ENCODE measurements around the gene NTNG1. TPM values are rescaled to one million over a fixed set of nuclear protein-coding genes. Genes with fewer than 3 reads are reported as not detected.

NTNG1 gene
- total and polyA plus RNA-seq, 2 of the 4 experiments (the other 2 are of a cell fraction) = 1.2 to 2.3 TPM

DNA sequence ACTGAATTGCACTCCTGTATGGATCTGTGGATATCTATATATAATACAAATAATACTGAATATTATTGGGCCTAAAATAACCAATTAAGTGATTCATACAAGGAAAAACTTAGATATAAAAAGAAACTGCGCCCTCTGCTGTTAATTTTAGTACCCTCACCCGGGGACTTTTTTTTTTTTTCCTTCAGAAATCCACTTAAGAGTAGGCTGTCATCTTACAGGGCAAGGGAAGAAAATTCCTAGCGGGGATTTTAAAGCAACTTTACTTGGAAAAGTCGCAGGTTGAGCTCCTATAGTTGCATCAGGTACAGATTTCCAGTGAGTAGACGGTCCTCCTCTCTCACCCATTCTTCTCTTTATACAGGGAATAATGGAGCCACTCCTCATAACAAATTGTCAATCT, 1.3 kb downstream of the NTNG1 start (continued):
- no peak for TF ChIP-seq BHLHE40 (IDR thresholded peaks at IDR 0.05; ENCODE audit: low read depth, low read length)
- no peak for TF ChIP-seq MAZ (IDR thresholded peaks at IDR 0.05; ENCODE audit: borderline replicate concordance, low read depth, low read length)

DNA sequence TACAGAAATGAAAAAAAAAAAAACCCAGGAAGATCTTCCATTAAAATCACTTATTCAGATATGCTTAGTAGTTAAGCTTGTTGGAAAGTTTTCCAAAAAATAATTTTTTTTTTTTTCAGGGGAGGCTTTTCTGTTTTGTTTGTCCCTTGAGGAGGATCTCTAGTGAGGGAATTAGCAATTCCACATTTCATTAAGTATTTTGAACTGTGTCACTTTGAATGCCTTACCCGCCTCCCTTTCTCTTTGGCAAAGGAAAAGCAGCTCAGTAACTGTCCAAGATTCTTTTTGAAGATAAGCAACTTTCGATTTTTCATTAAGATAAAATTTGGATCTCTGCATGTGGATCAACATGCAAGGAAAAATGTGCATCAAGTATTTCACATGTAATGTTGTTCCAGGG, 1.8 kb downstream of the NTNG1 start:
- Histone ChIP-seq H3K23ac (ENCODE audit: low read depth, low read length) (no peak overlapping the region), H2AK5ac (ENCODE audit: low read depth, low read length) (no peak overlapping the region), H4K5ac (ENCODE audit: low read depth, low read length) (no peak overlapping the region), H3K4ac (ENCODE audit: low read depth, low read length) (no peak overlapping the region), H4K91ac (ENCODE audit: insufficient read depth, low read depth, low read length) (no peak overlapping the region), H3K27me3 (ENCODE audit: control insufficient read depth, insufficient read depth, low read length) (peaks cover 5% of the 10 kb centered on the region; the same call in 1 of the 2 replicates), H3K9me1 (ENCODE audit: insufficient read depth, low read length) (no peaks in the 10 kb centered on the region), H3K56ac (ENCODE audit: extremely low read depth, insufficient read depth, low read length) (no peak overlapping the region), H4K8ac (ENCODE audit: low read depth in 2 of 2, low read length in 2 of 2) (no peak overlapping the region), H2AK9ac (replicated peaks; ENCODE audit: low read depth, low read length, poor library complexity) (no peak overlapping the region), H3K9me3 (ENCODE audit: control insufficient read depth, insufficient read depth, low read length) (no peaks in the 10 kb centered on the region), H2BK20ac (ENCODE audit: low read depth, low read length) (no peak overlapping the region), H2BK15ac (ENCODE audit: low read depth, low read length) (no peak overlapping the region), H3K4me2 (ENCODE audit: low read depth, low read length) (no peak overlapping the region), H3K9ac (ENCODE audit: low read depth, low read length) (no peak overlapping the region), H3K27ac (ENCODE audit: insufficient read depth, low read length) (no peak overlapping the region), H3K4me3 (ENCODE audit: insufficient read depth, low read depth, low read length) (no peak overlapping the region), H2BK5ac (ENCODE audit: low read depth, low read length, poor library complexity, severe bottlenecking) (no peak overlapping the region), H2BK120ac (ENCODE audit: low read depth, low read length) (no peak overlapping the region), H3K14ac (replicated peaks; ENCODE audit: low read depth, low read length) (no peak overlapping the region), H2AFZ (replicated peaks; ENCODE audit: low read length, poor library complexity) (no peak overlapping the region), H3K4me1 (ENCODE audit: control insufficient read depth, insufficient read depth, low read length) (no peaks in the 10 kb centered on the region), H3K36me3 (ENCODE audit: control insufficient read depth, insufficient read depth, low read length) (no peaks in the 10 kb centered on the region), H4K20me1 (ENCODE audit: insufficient read depth, low read length) (no peaks in the 10 kb centered on the region), H3K18ac (ENCODE audit: low read depth, low read length) (no peak overlapping the region), H3K79me1 (ENCODE audit: low read depth in 1 of 2, low read length in 2 of 2) (no peaks in the 10 kb centered on the region)
- CTCF ChIA-PET = interaction anchor here (0.6 to 1.3 kb wide), 6 partner anchors 33 to 586 kb away, joined by 3 to 6 read pairs (median 3); no protein-coding TSS in a partner anchor
- TF ChIP-seq CEBPB (IDR thresholded peaks at IDR 0.05; ENCODE audit: low read depth, low read length) (no peak), MAZ (IDR thresholded peaks at IDR 0.05; ENCODE audit: borderline replicate concordance, low read depth, low read length) (no peak), RAD21 (IDR thresholded peaks at IDR 0.05; ENCODE audit: low read length) (no peak), POLR2A (IDR thresholded peaks at IDR 0.05; ENCODE audit: low read depth, low read length) (no peak), CHD1 (IDR thresholded peaks at IDR 0.05; ENCODE audit: low read depth, low read length) (no peak), RFX5 (IDR thresholded peaks at IDR 0.05; ENCODE audit: low read depth, low read length) (no peak)
- TF ChIP-seq, protein P1, sequence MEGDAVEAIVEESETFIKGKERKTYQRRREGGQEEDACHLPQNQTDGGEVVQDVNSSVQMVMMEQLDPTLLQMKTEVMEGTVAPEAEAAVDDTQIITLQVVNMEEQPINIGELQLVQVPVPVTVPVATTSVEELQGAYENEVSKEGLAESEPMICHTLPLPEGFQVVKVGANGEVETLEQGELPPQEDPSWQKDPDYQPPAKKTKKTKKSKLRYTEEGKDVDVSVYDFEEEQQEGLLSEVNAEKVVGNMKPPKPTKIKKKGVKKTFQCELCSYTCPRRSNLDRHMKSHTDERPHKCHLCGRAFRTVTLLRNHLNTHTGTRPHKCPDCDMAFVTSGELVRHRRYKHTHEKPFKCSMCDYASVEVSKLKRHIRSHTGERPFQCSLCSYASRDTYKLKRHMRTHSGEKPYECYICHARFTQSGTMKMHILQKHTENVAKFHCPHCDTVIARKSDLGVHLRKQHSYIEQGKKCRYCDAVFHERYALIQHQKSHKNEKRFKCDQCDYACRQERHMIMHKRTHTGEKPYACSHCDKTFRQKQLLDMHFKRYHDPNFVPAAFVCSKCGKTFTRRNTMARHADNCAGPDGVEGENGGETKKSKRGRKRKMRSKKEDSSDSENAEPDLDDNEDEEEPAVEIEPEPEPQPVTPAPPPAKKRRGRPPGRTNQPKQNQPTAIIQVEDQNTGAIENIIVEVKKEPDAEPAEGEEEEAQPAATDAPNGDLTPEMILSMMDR (conservative IDR thresholded peaks at IDR 0.05; ENCODE audit: low read depth, low read length) = no peak
- ATAC-seq (ENCODE audit: low read depth) = no peak
- intact Hi-C loops (cut with micrococcal nuclease) (loop anchor here (5.0 kb wide), 1 partner anchor 1120 kb away; no protein-coding TSS in a partner anchor), in situ Hi-C loops (cut with MboI; ENCODE audit: low sequenced_read_pairs) (no loop called here), dilution Hi-C loops (cut with HindIII; ENCODE audit: low sequenced_read_pairs, unreplicated experiment) (no loop called here)
- no peak for DNase-seq
- POLR2A ChIA-PET (ENCODE audit: unreplicated experiment) = no interaction called here
- no TSS peak for BruUV-seq (replicated peaks)
- no CpG with 5 or more reads among the region's 2 CpGs for WGBS, 2 experiments (ENCODE audit: extremely low coverage in 2 of 2, insufficient read length in 1 of 2)

All from IMR-90 (cell line).